Anterior cingulate cortex (tissue), 58 donors: Measurements from ENCODE around the gene GPR158.

ENCODE experiments used
- DNase-seq, 58 donors: peaks; one replicate each; lab custom pipeline; 2025; lab: John Stamatoyannopoulos, UW

Gene GPR158

GRCh38 chr10:25390733-25391132 lies 215.9 kb downstream of the GPR158 start:
- DNase-seq, result no peak

- DNase-seq, result no peak
Measured at GRCh38 chr10:25392132-25392531, 217.3 kb downstream of the GPR158 start.

- no peak for DNase-seq
Measured at GRCh38 chr10:25393621-25394020, 218.8 kb downstream of the GPR158 start.

GRCh38 chr10:25398680-25399079 lies 223.9 kb downstream of the GPR158 start:
- no peak for DNase-seq

GRCh38 chr10:25405871-25406270 lies 231.1 kb downstream of the GPR158 start:
- no peak for DNase-seq

GRCh38 chr10:25417611-25418010 lies 242.8 kb downstream of the GPR158 start:
- DNase-seq, result no peak

GRCh38 chr10:25425776-25426175 lies 251.0 kb downstream of the GPR158 start:
- DNase-seq, result no peak

- no peak for DNase-seq
Measured at GRCh38 chr10:25436431-25436830, 261.6 kb downstream of the GPR158 start.

- DNase-seq, result no peak
Measured at GRCh38 chr10:25441270-25441669, 266.5 kb downstream of the GPR158 start.

GRCh38 chr10:25444266-25444665 lies 269.5 kb downstream of the GPR158 start:
- no peak for DNase-seq

- DNase-seq, result no peak
Measured at GRCh38 chr10:25451401-25451800, 276.6 kb downstream of the GPR158 start.

- DNase-seq, result no peak
Measured at GRCh38 chr10:25453619-25454018, 278.8 kb downstream of the GPR158 start.

GRCh38 chr10:25455980-25456567 lies 281.3 kb downstream of the GPR158 start:
- DNase-seq, result no peak

- no peak for DNase-seq
Measured at GRCh38 chr10:25457552-25457951, 282.8 kb downstream of the GPR158 start.

GRCh38 chr10:25465582-25466372 lies 291.0 kb downstream of the GPR158 start:
- DNase-seq, result no peak

- no peak for DNase-seq
Measured at GRCh38 chr10:25467881-25468280, 293.1 kb downstream of the GPR158 start.

GRCh38 chr10:25481467-25481866 lies 306.7 kb downstream of the GPR158 start:
- peak in 1 of 58 donors; percentile 8 for DNase-seq

- peak in 5 of 58 donors; percentile 7 to 38 (median 22) for DNase-seq
Measured at GRCh38 chr10:25483999-25484398, 309.2 kb downstream of the GPR158 start.

- DNase-seq, result no peak
Measured at GRCh38 chr10:25487266-25487665, 312.5 kb downstream of the GPR158 start.

- no peak for DNase-seq
Measured at GRCh38 chr10:25492040-25492439, 317.2 kb downstream of the GPR158 start.

- DNase-seq, result no peak
Measured at GRCh38 chr10:25492680-25493079, 317.9 kb downstream of the GPR158 start.
